Measurements from ENCODE around the gene HCFC1R1.

Gene HCFC1R1

DNA sequence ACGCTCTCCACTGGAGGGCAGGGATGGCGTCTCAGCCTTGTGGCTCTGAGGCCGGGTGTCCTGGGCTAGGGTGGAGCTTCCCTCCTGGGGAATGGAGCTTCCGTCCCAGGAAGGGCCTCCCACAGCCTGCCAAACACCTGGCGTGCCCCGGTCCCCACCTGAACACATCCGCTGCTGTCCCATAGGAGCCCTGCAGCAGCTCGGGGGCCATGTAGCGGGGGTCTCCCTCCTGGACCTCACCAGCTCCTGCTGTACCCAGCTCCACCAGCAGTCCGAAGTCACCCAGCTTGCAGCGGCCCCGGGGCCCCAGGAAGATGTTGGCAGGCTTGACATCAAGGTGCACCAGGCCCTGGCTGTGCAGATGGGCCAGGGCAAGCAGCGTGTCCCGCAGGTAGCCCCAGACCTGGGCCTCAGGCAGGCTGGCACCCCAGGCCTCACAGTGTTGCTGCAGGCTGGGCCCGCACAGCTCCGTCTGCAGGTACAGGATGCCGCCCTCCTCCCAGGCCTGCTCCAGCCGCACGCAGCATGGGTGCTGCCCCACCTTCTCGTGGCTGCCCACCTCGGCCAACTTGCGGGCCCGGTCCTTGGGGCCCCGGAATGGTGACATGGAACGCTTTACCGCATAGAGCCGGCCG, 48.5 kb downstream of the HCFC1R1 start:
- no peak for DNase-seq (ENCODE audit: low read depth)

DNA sequence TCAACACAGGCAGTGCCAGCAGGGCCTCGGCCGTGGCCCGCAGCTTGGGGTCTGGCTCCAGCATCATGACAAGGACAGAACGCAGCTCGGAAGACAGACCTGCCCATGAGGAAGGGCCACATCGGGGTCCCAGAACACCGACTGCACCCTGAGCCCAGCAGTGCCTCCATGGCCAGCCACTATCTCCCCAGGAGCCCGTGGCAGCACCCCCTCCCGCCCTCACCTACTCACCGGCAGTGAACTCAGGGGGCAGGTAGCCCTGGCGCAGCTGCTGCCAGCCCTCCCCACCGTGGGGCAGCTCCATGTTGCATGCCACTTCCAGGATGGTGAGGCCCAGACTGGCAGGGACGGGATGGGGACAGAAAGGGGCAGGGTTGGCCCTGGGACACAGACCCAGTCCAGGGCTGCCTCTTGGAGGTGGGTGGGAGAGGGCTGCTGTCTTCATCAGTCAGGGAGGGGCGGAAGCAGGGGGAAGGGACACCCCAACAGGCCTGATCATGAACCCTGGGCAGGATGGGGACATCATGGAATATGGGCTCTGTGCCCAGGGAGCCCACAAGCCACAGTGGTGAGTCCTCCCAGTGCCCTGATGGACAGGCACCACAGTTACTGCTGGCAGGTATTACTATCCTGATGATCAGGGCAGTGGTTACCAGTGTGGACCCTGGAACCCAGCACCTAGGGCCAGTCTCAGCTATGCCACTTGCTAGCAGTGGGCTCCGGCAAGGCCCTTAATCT, 49.3 kb downstream of the HCFC1R1 start:
- no peak for DNase-seq (ENCODE audit: low read depth)

DNA sequence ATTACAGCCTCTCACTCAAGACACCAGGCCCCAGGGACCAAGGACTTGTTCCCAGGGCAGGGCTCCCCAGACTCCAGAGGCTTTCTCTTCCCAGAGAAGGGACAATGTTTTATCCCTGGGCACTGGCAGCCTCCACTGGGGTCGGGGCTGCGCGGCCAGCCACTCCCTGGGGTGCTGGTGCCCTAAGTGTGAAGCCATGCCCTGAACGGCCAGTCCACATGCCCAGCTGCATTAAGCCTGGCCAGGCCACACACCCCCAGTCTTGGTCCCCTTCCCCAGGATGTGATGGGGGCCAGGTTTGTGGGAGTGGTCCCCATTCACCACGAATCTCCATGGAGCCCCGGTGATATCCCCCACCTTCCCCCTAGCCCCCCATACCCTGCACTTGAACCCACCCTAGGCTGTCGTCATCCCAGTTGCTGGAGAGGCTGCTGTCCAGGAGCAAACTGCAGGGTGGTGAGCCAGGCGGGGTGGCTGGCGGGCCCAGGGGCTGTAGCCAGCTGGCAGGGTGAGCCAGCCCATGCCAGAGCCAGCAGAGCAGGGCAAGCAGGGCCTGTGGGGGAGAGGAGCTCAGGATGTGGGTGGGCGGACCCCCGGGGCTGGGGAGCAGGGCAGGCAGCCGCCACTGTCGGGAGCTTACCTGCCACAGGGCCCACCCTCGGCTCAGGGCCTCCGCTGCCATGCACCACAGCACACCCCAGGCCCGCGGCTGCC, 50.0 kb downstream of the HCFC1R1 start:
- DNase-seq (ENCODE audit: low read depth) = no peak

DNA sequence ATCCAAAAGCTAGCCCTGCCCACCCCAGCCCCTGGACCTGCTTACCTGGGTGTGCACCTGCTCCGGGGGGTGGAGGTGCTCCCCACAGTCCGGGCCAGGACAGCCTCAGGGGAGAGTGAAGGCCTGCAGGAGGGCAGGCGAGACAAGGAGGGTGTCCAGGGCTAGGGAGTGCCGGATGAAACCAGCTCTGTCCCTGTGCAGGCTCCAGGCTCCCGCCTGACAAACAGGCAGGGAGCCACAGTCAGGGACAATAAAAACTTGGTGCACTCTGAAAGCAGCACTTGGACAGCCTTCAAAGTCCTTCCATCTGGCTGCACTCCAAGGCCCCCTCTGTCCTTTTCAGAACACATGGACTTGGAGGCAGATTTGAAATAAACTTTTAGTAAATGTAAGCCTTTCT, 50.6 kb downstream of the HCFC1R1 start:
- DNase-seq (ENCODE audit: low read depth) = no peak
